ENCODE measurements around the gene RFNG. TPM values are rescaled to one million over a fixed set of nuclear protein-coding genes. Genes with fewer than 3 reads are reported as not detected.

RFNG gene
- total RNA-seq, 2 donors from 2014 or later: 46.3 to 54.5 TPM

GRCh38 chr17:82095777-82096708 is 44.4 kb upstream of the RFNG start:
- H3K9me3 ChIP-seq (ENCODE audit: control insufficient read depth, low read length): no peaks in the 10 kb centered on the region
- peaks cover 17% of the 10 kb centered on the region for H3K4me1 ChIP-seq (ENCODE audit: control insufficient read depth, insufficient read depth, low read length)
- H3K4me1 Mint-ChIP-seq: peaks cover 15% of the 10 kb centered on the region
- 86 to 93% methylated on average over 26 to 35 of the region's 35 CpGs for WGBS, 2 experiments (ENCODE audit: insufficient coverage in 1 of 2, insufficient read length in 1 of 2)
- no peak overlapping the region for H3K27ac Mint-ChIP-seq
- H3K36me3 Mint-ChIP-seq (ENCODE audit: low read depth): peaks cover 17% of the 10 kb centered on the region
- H3K27me3 ChIP-seq (ENCODE audit: control insufficient read depth, insufficient read depth, low read length, poor library complexity, severe bottlenecking): no peaks in the 10 kb centered on the region
- H3K4me3 ChIP-seq (ENCODE audit: low read length): peak overlapping the region; percentile 88
- no peaks in the 10 kb centered on the region for H3K27me3 Mint-ChIP-seq (ENCODE audit: insufficient read depth)
- H3K27ac ChIP-seq (ENCODE audit: low read depth, low read length): peak overlapping the region; percentile 17
- no peaks in the 10 kb centered on the region for H3K9me3 Mint-ChIP-seq
- TF ChIP-seq CTCF (conservative IDR thresholded peaks at IDR 0.05): no peak
- peak overlapping the region; percentile 67 for H3K9ac ChIP-seq (ENCODE audit: extremely low read depth, low read length, poor library complexity, severe bottlenecking)
- peaks cover 43% of the 10 kb centered on the region for H3K36me3 ChIP-seq (ENCODE audit: control insufficient read depth, insufficient read depth, low read length)
- peak overlapping the region; percentile 68 for H3K4me3 Mint-ChIP-seq
- DNase-seq: no peak

DNA sequence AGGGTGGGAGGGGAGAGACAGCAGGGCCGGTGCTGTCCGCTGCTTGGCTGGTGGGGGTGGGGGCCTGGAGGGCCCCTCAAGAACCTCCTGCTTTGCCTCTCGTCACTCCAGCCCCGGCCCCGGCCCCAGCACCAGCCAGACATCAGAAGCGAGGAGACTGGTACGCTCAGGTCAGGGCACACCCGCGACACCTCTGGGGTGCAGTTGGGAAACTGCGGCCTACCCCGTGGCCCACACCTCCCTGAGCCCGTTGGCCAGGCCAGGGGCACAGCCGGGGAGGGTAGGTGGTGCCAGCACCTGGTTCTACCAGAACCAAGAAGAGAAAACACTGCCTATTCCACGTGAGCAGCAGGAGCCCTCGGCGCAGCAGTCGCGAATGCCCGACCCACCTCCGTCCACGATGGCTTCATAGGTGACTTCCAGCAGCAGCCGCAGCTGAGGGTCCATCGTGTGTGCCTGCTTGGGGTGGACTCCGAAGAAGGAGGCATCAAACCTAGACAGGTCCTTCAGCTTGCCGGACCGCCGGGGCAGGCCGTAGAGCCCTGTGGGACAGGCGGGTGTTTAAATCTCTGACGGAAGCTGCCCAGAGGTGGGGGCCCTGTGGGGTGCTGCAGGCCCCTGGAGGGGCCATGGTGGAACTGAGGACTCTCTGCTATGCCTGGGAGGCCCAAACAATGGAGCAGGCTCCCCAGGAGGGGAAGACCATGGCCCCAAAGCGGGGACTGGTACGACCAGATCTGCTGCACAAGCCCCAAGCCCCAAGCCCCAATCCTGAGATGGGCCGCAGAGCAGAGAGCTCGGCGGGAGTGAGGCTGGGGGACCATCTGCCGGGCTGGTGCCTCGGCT is 43.5 kb upstream of the RFNG start:
- 93 to 95% methylated on average over 27 to 37 of the region's 37 CpGs for WGBS, 2 experiments (ENCODE audit: insufficient coverage in 1 of 2, insufficient read length in 1 of 2)
- Mint-ChIP-seq H3K27ac (no peak overlapping the region), H3K9me3 (no peaks in the 10 kb centered on the region), H3K4me1 (peaks cover 9% of the 10 kb centered on the region), H3K27me3 (ENCODE audit: insufficient read depth) (no peaks in the 10 kb centered on the region), H3K36me3 (ENCODE audit: low read depth) (peaks cover 22% of the 10 kb centered on the region), H3K4me3 (peak overlapping the region; percentile 68)
- H3K27me3 ChIP-seq (ENCODE audit: control insufficient read depth, insufficient read depth, low read length, poor library complexity, severe bottlenecking): no peaks in the 10 kb centered on the region
- DNase-seq: no peak
- H3K9me3 ChIP-seq (ENCODE audit: control insufficient read depth, low read length): no peaks in the 10 kb centered on the region
- H3K9ac ChIP-seq (ENCODE audit: extremely low read depth, low read length, poor library complexity, severe bottlenecking): no peak overlapping the region
- peak overlapping the region; percentile 45 for H3K4me3 ChIP-seq (ENCODE audit: low read length)
- H3K4me1 ChIP-seq (ENCODE audit: control insufficient read depth, insufficient read depth, low read length): peaks cover 17% of the 10 kb centered on the region
- no peak for TF ChIP-seq CTCF (conservative IDR thresholded peaks at IDR 0.05)
- no peak overlapping the region for H3K27ac ChIP-seq (ENCODE audit: low read depth, low read length)
- H3K36me3 ChIP-seq (ENCODE audit: control insufficient read depth, insufficient read depth, low read length): peaks cover 49% of the 10 kb centered on the region

DNA sequence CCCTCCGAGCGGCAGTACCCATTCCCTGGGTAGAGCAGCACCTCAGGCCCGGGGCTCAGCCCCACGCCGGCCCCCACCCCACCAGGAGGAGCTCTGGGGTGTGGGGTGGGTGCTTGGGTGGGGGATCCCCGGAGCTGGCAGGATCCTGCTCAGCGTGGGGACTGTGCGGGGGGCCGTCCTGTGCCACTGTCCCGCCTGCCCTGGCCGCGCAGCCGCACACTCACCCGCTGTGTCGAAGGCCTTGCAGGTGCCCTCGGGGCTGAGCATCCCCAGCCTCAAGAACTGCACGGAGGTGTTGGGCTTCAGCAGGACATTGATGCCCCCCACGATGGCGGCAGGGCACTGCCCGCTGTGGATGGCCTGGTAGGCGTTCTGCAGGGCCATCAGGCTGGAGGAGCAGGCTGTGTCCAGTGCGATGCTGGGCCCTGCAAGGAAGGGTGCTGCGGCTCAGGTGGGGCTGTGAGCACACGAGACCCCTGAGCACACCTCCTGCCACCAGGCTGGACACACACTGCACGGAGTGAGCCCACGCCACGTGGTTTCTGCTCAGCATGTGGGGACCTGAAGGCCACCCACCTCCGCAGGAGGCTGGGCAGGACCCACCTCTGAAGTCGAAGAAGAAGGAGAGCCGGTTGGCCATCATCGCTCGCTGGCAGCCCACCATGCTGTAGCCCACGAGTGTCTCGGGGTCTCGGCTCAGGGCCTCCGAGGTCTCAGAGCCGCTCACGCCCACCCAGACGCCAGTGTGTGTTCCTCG is 41.6 kb upstream of the RFNG start:
- Mint-ChIP-seq H3K27ac (no peak overlapping the region), H3K36me3 (ENCODE audit: low read depth) (peaks cover 28% of the 10 kb centered on the region), H3K4me1 (peaks cover 2% of the 10 kb centered on the region), H3K9me3 (no peaks in the 10 kb centered on the region), H3K27me3 (ENCODE audit: insufficient read depth) (no peaks in the 10 kb centered on the region), H3K4me3 (no peak overlapping the region)
- no peak overlapping the region for H3K27ac ChIP-seq (ENCODE audit: low read depth, low read length)
- TF ChIP-seq CTCF (conservative IDR thresholded peaks at IDR 0.05): no peak
- no peaks in the 10 kb centered on the region for H3K9me3 ChIP-seq (ENCODE audit: control insufficient read depth, low read length)
- DNase-seq: no peak
- no peaks in the 10 kb centered on the region for H3K27me3 ChIP-seq (ENCODE audit: control insufficient read depth, insufficient read depth, low read length, poor library complexity, severe bottlenecking)
- H3K9ac ChIP-seq (ENCODE audit: extremely low read depth, low read length, poor library complexity, severe bottlenecking): no peak overlapping the region
- no peak overlapping the region for H3K4me3 ChIP-seq (ENCODE audit: low read length)
- H3K36me3 ChIP-seq (ENCODE audit: control insufficient read depth, insufficient read depth, low read length): peaks cover 62% of the 10 kb centered on the region
- peaks cover 17% of the 10 kb centered on the region for H3K4me1 ChIP-seq (ENCODE audit: control insufficient read depth, insufficient read depth, low read length)
- WGBS, 2 experiments (ENCODE audit: insufficient coverage in 1 of 2, insufficient read length in 1 of 2): 95 to 96% methylated on average over 32 to 40 of the region's 40 CpGs
